22Rv1 (cell line): ENCODE measurements around the gene SMTN.

Source experiments
- ZFX ChIP-seq: fragments of 450-650 bp; IDR thresholded peaks from 2 replicates; pipeline ENCODE4 v1.6.1; 2017; ENCODE audit warnings: antibody characterized with exemption, borderline replicate concordance
- TF ChIP-seq, protein P1 (sequence below): fragments of 450-650 bp; IDR thresholded peaks from 2 replicates; pipeline ENCODE4 v1.5.1; 2017; ENCODE audit warnings: mild to moderate bottlenecking

DNA sequence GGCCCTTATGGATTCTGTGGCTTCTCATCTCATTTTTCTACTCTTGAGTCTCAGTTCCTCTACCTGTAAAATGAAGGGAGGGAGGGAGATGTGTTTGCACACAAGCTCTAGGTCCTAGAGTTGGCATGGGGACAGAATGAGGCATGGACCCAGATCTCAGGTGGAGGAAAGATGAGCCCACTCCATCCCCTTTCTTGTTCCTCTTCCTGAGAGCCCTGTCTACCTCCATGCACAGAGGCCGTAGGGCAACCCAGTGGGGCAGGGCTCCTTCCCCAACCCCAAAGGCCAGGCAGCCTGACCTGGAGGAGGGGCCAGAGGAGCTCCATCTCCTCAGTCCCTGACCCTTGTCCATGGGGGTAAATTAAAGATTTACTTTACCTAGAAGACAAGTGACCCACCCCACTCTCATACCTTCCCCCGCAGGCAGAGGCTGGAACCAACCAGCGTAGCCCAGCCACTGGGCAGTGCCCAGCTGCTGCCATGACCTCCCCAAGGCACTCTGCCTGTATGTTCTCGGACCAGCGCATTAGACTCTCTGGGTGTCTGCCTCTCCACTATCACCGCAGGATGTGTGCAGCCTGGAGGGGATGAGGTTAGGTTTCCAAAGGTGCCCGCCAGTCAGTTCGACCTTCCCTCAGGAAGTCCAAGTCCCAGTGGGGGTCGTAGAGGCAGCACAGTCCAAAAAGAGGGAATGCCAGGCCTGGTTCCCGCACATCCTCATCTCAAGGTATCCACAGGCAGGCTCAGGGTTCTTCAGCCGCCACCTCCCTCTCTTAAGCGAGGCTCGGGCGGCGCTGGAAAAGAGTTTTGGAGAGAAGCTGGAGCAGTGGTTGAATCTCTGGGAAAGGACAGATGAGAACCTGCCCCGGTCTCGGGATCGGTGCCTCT is 3.0 kb downstream of the SMTN start:
- TF ChIP-seq, protein P1, sequence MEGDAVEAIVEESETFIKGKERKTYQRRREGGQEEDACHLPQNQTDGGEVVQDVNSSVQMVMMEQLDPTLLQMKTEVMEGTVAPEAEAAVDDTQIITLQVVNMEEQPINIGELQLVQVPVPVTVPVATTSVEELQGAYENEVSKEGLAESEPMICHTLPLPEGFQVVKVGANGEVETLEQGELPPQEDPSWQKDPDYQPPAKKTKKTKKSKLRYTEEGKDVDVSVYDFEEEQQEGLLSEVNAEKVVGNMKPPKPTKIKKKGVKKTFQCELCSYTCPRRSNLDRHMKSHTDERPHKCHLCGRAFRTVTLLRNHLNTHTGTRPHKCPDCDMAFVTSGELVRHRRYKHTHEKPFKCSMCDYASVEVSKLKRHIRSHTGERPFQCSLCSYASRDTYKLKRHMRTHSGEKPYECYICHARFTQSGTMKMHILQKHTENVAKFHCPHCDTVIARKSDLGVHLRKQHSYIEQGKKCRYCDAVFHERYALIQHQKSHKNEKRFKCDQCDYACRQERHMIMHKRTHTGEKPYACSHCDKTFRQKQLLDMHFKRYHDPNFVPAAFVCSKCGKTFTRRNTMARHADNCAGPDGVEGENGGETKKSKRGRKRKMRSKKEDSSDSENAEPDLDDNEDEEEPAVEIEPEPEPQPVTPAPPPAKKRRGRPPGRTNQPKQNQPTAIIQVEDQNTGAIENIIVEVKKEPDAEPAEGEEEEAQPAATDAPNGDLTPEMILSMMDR = no peak
- TF ChIP-seq ZFX = no peak
